Stomach smooth muscle (tissue), 2 donors: ENCODE results near the gene FAM53A.

ENCODE experiments used
- H3K27ac ChIP-seq: one replicate; pipeline ENCODE4 v1.7.0; 2013; ENCODE audit warnings: mild to moderate bottlenecking, low read length, inconsistent platforms
- H3K27me3 ChIP-seq, 2 donors: one replicate each; pipeline ENCODE4 v1.7.0; 2013; ENCODE audit warnings: low read length in 2 of 2; ENCODE audit not compliant: insufficient read depth in 2 of 2, control insufficient read depth in 1 of 2
- H3K36me3 ChIP-seq, 2 donors: one replicate each; pipeline ENCODE4 v1.7.0; 2013; ENCODE audit warnings: low read length in 2 of 2; ENCODE audit not compliant: control insufficient read depth in 2 of 2, insufficient read depth in 2 of 2
- H3K4me1 ChIP-seq: one replicate; pipeline ENCODE4 v1.7.0; 2013; ENCODE audit warnings: low read length; ENCODE audit not compliant: control insufficient read depth, insufficient read depth
- H3K4me3 ChIP-seq, 2 donors: one replicate each; pipeline ENCODE4 v1.7.0; 2013; ENCODE audit warnings: low read length in 2 of 2
- H3K9ac ChIP-seq, 2 donors: one replicate each; pipeline ENCODE4 v1.7.0; 2013; ENCODE audit warnings: low read length in 2 of 2, mild to moderate bottlenecking in 1 of 2
- H3K9me3 ChIP-seq, 2 donors: one replicate each; pipeline ENCODE4 v1.7.0; 2013; ENCODE audit warnings: low read length in 2 of 2; ENCODE audit not compliant: control insufficient read depth in 2 of 2
- donor health status: healthy.
- donor health status: Pancreatic carcinoma.

The FAM53A gene

DNA sequence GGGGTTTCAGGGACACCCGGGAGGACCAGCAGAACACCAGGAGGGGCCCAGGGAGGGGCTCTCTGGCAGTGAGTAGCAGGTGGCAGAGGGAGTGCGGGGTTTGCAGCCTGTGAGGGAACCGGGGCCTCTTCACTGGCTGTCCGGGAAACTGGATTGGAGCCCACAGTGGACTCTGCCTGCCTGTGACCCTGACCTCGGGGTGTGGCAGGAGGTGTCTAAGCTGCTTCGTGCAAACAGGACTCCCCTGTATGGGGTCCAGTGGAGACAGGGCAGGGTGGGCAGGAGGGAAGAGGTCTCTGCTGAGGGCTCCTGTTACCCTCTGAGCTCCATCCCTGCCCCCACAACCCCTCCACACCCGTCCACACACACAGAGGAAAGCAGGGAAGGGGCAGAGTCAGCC, 50.1 kb downstream of the FAM53A start:
- H3K27me3 ChIP-seq, result no peaks in the 10 kb centered on the region
- H3K27ac ChIP-seq, result no peak overlapping the region
- H3K4me1 ChIP-seq, result peaks cover 4% of the 10 kb centered on the region
- H3K9ac ChIP-seq, result no peak overlapping the region
- H3K4me3 ChIP-seq, result no peak overlapping the region
- H3K36me3 ChIP-seq, result no peaks in the 10 kb centered on the region
- H3K9me3 ChIP-seq, result no peaks in the 10 kb centered on the region

DNA sequence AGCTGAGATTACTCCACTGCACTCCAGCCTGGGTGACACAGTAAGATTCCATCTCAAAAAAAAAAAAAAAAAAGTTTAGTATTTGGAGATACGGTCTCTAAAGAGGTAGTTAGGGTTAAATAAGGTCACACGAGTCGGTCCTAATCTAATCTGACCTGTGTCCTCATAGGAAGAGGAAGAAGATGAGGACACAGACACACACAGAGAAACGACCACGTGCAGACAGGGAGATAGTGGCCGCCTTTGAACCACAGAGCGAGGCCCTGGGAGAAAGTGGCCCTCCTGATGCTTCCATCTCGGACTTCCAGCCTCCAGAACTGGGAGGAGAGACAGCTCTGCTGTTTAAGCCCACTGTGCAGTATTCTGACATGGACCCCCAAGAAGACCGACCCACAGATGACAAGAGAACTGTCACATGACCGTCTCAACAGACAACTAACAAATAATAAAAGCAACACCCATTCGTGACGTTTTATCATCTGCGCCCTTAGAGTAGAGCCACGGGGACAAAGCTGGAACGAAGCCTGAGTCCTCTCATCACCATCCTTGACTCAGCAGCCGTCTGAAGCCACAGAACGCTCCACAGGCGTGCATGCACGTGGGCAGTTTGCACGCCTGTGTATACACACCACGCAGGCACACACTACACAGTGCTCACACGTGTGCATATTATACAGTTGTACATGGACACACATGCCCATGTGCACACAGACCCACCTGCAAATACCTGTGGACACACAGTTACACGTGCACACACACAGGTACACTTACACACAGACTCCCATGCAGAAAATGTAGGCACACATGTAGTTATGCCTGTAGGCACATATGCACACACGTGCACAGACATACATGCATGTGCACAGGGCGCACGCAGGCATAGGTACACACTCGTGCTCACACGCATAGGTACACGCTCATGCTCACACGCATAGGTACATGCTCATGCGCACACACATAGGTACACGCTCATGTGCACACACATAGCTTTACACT, 51.7 kb downstream of the FAM53A start:
- H3K4me3 ChIP-seq, result no peak overlapping the region
- no peak overlapping the region for H3K27ac ChIP-seq
- H3K27me3 ChIP-seq, result no peaks in the 10 kb centered on the region
- H3K9me3 ChIP-seq, result no peaks in the 10 kb centered on the region
- H3K36me3 ChIP-seq, result no peaks in the 10 kb centered on the region
- H3K9ac ChIP-seq, result no peak overlapping the region
- H3K4me1 ChIP-seq, result peaks cover 4% of the 10 kb centered on the region

DNA sequence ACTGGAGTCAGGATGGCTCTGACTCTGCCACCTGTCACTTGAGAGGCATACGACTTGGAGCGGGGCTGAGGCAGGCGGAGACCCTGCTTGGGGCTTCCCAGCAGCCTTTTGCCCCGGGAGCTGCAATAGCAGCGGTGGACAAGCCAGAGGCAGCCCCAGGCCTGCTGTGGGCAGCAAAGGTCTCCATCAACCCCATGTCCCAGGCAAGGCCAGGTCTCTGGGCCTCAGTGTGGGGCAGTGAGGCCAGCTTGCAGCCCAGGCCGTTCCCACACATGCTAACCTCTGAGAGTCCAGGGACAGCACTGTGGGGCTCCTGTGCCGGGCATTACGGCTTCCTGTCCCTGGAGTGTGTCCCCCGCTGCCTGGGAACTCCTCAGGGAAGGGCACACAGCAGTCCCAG, 53.0 kb downstream of the FAM53A start:
- Histone ChIP-seq H3K9ac (no peak overlapping the region), H3K9me3 (no peaks in the 10 kb centered on the region), H3K4me1 (peaks cover 4% of the 10 kb centered on the region), H3K36me3 (no peaks in the 10 kb centered on the region), H3K27ac (no peak overlapping the region), H3K4me3 (no peak overlapping the region), H3K27me3 (no peaks in the 10 kb centered on the region)

DNA sequence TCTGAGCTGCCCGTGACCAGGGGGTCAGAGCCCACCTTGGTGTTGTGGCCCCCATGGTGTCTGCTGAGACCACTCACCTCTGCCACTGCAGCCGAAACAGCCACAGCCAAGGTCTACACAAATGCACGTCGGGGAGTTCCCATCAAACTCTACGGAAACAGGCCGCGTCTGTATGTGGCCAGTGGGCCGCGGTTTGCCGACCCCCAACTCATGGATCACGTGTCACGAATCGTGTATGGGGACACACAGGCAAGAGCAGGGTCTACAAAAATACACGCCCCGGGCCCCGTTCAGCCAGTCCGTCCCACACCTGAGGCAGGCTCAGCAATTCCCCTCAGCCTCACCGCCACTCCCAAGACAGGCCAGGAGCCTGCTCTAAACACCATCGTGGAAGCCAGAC, 53.8 kb downstream of the FAM53A start:
- no peak overlapping the region for H3K9ac ChIP-seq
- no peak overlapping the region for H3K4me3 ChIP-seq
- no peaks in the 10 kb centered on the region for H3K27me3 ChIP-seq
- H3K4me1 ChIP-seq, result peaks cover 4% of the 10 kb centered on the region
- H3K27ac ChIP-seq, result no peak overlapping the region
- H3K9me3 ChIP-seq, result no peaks in the 10 kb centered on the region
- no peaks in the 10 kb centered on the region for H3K36me3 ChIP-seq

DNA sequence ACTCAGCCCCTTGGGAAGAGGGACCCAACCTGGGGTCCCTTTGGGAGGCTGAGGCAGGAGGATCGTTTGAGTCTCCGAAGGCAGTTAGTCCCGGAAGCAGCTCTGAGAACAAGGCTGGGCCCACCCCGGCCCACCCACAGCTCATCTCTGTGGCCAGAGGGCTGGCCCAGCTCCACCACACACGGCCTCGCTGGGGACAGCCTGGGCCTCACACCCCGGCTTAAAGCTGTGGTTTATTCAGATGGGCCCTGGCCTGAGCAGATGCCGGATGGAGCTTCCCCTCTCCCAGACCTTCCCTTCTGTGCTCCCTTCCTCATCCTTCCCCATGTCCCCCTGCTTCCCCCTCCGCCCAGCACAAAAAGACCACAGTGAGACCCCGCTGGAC, 54.4 kb downstream of the FAM53A start:
- Histone ChIP-seq H3K27ac (no peak overlapping the region), H3K4me3 (no peak overlapping the region), H3K9me3 (no peaks in the 10 kb centered on the region), H3K9ac (no peak overlapping the region), H3K36me3 (no peaks in the 10 kb centered on the region), H3K4me1 (peaks cover 4% of the 10 kb centered on the region), H3K27me3 (no peaks in the 10 kb centered on the region)

DNA sequence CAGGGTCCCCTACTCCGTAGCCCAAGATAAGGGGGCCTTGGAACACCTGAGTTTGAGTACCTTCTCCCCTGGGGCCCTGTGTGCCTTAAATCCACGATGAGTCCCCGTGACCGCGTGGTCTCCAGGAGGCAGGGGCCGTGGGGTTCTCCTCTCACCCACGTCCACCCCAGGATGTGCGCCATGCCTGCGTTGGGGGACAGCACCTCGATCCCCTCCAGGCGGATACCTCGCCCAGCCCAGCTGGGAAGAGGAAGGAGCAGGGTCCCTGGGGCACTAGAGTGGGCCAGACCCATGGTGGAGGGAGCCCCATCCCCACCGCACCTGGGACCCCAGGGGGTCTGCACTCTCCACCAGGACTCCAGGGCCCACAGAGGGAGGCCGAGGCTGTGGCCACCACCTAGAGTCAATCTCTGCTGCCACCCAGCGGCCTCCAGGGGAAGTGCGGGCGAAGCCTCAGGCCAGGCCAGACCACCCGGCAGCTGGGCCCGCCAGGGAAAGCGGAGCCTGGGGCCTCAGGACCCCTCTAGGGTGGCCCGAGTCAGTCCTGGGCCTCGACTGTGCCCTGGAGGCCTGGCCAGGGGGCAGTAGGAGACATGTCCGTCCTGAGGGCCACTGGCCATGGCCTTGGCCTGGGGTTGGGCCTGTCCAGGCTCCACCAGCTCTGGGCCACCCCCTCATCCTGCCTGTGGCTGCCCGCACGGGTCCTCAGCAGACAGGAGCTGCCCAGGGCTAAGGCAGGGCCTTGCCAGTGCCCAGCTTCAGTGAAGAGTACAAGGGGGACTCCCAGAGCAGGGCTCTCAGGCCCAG, 55.0 kb downstream of the FAM53A start:
- no peaks in the 10 kb centered on the region for H3K27me3 ChIP-seq
- H3K36me3 ChIP-seq, result no peaks in the 10 kb centered on the region
- no peak overlapping the region for H3K27ac ChIP-seq
- H3K4me1 ChIP-seq, result peaks cover 4% of the 10 kb centered on the region
- H3K9ac ChIP-seq, result peak overlapping the region in 1 of 2 donors; percentile 33
- no peak overlapping the region for H3K4me3 ChIP-seq
- H3K9me3 ChIP-seq, result no peaks in the 10 kb centered on the region

DNA sequence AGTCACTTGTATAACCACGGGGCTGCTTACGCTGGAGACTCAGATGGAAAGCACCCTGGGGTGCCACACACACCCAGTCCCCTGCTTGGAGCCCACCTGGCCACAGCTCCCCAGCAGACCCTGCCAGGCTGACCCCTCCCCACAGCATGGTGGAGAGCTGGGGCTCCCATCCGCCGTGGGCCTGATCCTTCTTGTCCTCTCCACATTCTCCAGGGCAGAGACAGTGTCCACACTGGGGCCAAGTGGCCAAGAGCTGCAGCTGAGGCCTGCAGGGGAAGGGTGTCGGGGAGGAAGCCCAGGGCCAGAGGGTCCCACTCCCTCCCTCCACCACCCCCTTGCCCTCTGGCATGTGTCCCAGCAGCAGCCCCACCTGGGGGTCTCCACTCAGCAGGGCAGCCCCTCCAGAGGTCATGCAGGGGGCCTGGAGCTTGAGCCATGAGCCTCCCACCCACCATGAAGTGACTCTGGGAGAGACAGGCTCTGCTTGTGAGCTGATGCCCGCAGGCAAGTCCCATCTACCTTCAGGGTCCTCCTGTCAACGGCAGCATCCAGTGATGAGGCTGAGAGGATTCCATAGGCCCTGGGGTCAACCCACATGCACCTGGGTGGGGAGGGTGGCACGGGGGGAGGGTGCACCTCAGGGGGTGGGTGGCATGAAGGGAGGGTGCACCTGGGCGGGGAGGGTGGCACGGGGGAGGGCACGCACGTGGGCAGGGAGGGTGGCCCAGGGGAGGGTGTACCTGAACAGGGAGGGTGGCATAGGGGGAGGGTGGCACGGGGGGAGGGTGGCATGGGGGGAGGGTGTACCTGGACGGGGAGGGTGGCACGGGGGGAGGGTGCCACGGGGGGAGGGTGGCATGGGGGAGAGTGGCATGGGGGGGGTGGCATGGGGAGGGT, 56.4 kb downstream of the FAM53A start:
- H3K27ac ChIP-seq, result no peak overlapping the region
- no peaks in the 10 kb centered on the region for H3K36me3 ChIP-seq
- no peak overlapping the region for H3K9ac ChIP-seq
- peaks cover 4% of the 10 kb centered on the region for H3K4me1 ChIP-seq
- no peaks in the 10 kb centered on the region for H3K27me3 ChIP-seq
- no peaks in the 10 kb centered on the region for H3K9me3 ChIP-seq
- H3K4me3 ChIP-seq, result no peak overlapping the region

DNA sequence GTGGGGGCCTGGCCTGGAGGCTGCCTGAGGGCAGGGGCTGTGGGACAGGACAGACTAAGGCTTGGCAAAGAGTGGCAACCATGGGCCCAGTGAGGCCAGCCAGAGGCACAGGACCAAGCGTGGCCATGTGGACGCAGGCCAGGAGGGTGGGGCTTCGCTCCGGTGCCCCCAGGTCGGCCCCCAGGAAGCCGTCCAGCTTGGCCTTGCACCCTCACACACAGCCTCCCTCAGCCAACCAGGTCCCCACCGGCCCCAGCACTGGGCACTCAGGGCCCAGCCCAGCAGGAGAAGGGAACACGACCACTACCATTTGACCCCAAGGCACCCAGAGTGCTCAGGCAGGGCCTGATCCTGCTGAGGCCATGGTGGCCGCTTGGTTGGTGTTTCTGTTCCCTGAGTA, 57.2 kb downstream of the FAM53A start:
- peaks cover 4% of the 10 kb centered on the region for H3K4me1 ChIP-seq
- no peaks in the 10 kb centered on the region for H3K27me3 ChIP-seq
- no peaks in the 10 kb centered on the region for H3K9me3 ChIP-seq
- no peaks in the 10 kb centered on the region for H3K36me3 ChIP-seq
- no peak overlapping the region for H3K27ac ChIP-seq
- no peak overlapping the region for H3K4me3 ChIP-seq
- no peak overlapping the region for H3K9ac ChIP-seq

DNA sequence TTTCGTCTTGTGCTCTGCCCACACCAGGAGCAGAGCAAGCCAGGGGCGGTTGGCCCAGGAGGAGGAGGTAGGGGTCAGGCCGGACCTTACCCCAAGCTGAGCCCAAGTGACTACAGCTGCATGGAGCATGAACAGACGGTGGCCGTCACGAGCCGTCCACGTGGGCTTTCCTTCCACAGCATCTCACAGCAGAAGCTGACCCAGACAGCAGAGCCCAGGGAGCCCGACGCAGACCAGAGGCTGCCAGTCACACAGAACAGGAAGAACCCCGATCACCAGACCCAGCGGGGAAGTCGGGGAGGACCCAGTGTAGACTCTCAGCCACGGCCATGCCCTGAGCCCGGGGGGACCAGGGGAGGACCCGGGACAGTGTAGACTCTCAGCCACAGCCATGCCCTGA, 58.0 kb downstream of the FAM53A start:
- Histone ChIP-seq H3K4me3 (no peak overlapping the region), H3K9me3 (no peaks in the 10 kb centered on the region), H3K27ac (no peak overlapping the region), H3K4me1 (peaks cover 4% of the 10 kb centered on the region), H3K27me3 (no peaks in the 10 kb centered on the region), H3K36me3 (no peaks in the 10 kb centered on the region), H3K9ac (no peak overlapping the region)

DNA sequence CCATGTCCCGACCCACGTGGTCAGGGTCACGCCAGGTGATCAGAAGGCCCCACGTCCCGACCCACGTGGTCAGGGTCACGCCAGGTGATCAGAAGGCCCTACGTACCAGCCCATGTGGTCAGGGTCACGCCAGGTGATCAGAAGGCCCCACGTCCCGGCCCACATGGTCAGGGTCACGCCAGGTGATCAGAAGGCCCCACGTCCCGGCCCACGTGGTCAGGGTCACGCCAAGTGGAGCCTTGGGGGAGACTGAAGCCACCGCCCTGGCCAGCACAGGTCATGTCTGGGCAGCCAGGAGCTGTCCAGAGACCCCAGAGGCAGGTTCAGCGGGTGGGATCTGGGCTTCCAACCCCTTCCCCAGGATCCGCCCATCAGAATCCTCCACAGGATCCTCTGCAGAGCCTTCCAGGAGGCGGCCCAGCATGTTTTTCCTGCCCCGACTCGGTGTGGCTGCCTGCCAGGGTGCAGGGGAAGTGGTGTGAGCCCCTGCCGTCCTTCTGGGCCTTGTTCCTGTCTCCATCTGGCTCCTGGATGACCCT, 58.4 kb downstream of the FAM53A start:
- Histone ChIP-seq H3K4me1 (peaks cover 4% of the 10 kb centered on the region), H3K27ac (no peak overlapping the region), H3K9ac (no peak overlapping the region), H3K9me3 (peaks cover 0 to 2% of the 10 kb centered on the region in 2 donors), H3K4me3 (no peak overlapping the region), H3K27me3 (no peaks in the 10 kb centered on the region), H3K36me3 (no peaks in the 10 kb centered on the region)
